Medulla oblongata (tissue), 1 donor: ENCODE results near the gene CSAD.
"Not testable (repeated sequence)": the region's sequence is repeated elsewhere in the genome, so short reads cannot be mapped to it uniquely, and the experiment has no call there.

Experiments used
- DNase-seq: peaks from one replicate; pipeline ENCODE4 v3.0.0-alpha.2; 2015; ENCODE audit errors: extremely low spot score

The CSAD gene

GRCh38 chr12:53218551-53219291, 38.0 kb upstream of the CSAD start:
- DNase-seq, result no peak

GRCh38 chr12:53217931-53218307, 37.2 kb upstream of the CSAD start:
- DNase-seq, result peak; percentile 10

GRCh38 chr12:53217051-53217930, 36.6 kb upstream of the CSAD start:
- peak; percentile 12 for DNase-seq

GRCh38 chr12:53215497-53215896, 34.8 kb upstream of the CSAD start:
- DNase-seq, result no peak

GRCh38 chr12:53214687-53215455, 34.1 kb upstream of the CSAD start:
- DNase-seq, result no peak

GRCh38 chr12:53214221-53214620, 33.5 kb upstream of the CSAD start:
- no peak for DNase-seq

- peak; percentile 83 for DNase-seq
Measured at GRCh38 chr12:53213348-53213747, 32.6 kb upstream of the CSAD start.

GRCh38 chr12:53212931-53213330, 32.2 kb upstream of the CSAD start:
- DNase-seq, result no peak

- DNase-seq, result no peak
Measured at GRCh38 chr12:53211476-53212381, 31.0 kb upstream of the CSAD start.

GRCh38 chr12:53210843-53211242, 30.1 kb upstream of the CSAD start:
- DNase-seq, result no peak

- DNase-seq, result no peak
Measured at GRCh38 chr12:53208877-53209463, 28.2 kb upstream of the CSAD start.

GRCh38 chr12:53208435-53208834, 27.7 kb upstream of the CSAD start:
- DNase-seq, result no peak

- DNase-seq, result no peak
Measured at GRCh38 chr12:53207042-53207441, 26.3 kb upstream of the CSAD start, which contains the start of gene ITGB7. Gene ITGB7 (minus strand): TSS chr12:53207251. CDS start chr12:53200443, 6,808 bp downstream.

GRCh38 chr12:53205747-53206419, 25.2 kb upstream of the CSAD start:
- DNase-seq, result no peak

GRCh38 chr12:53204351-53204750, 23.6 kb upstream of the CSAD start:
- no peak for DNase-seq

GRCh38 chr12:53202316-53202715, 21.6 kb upstream of the CSAD start:
- DNase-seq, result not testable (repeated sequence)

- DNase-seq, result no peak
Measured at GRCh38 chr12:53201639-53202038, 20.9 kb upstream of the CSAD start.

- no peak for DNase-seq
Measured at GRCh38 chr12:53201177-53201541, 20.4 kb upstream of the CSAD start.

GRCh38 chr12:53200458-53201176, 19.9 kb upstream of the CSAD start:
- no peak for DNase-seq

- DNase-seq, result no peak
Measured at GRCh38 chr12:53200107-53200457, 19.4 kb upstream of the CSAD start.
